ENCODE results near the gene KRT84. TPM values are rescaled to one million over a fixed set of nuclear protein-coding genes. Genes with fewer than 3 reads are reported as not detected.
"Not testable (repeated sequence)": the region's sequence is repeated elsewhere in the genome, so short reads cannot be mapped to it uniquely, and the experiment has no call there.

KRT84 gene
- total RNA-seq, 2 donors from 2014 or later, result not detected

- 80% methylated on average over 15 of the region's 16 CpGs for WGBS
- intact Hi-C loops (cut with DNase I), result no loop called here
- H3K27ac ChIP-seq, result no peak overlapping the region
Measured at GRCh38 chr12:52347551-52348510, 37.6 kb downstream of the KRT84 start.

GRCh38 chr12:52347016-52347415, 38.4 kb downstream of the KRT84 start:
- intact Hi-C loops (cut with DNase I), result no loop called here
- 78% methylated on average over 9 of the region's 9 CpGs for WGBS
- H3K9me3 ChIP-seq, result no peaks in the 10 kb centered on the region
- no peaks in the 10 kb centered on the region for H3K27me3 ChIP-seq (replicated peaks; ENCODE audit: insufficient read depth)
- TF ChIP-seq CTCF (IDR thresholded peaks at IDR 0.05), result no peak
- TF ChIP-seq POLR2A (IDR thresholded peaks at IDR 0.05), result no peak
- no peak for TF ChIP-seq POLR2AphosphoS5 (IDR thresholded peaks at IDR 0.05)
- peaks cover 6% of the 10 kb centered on the region for H3K4me1 ChIP-seq (replicated peaks)
- DNase-seq (ENCODE audit: low spot score), result no peak
- H3K4me3 ChIP-seq, result no peak overlapping the region
- H3K27ac ChIP-seq, result no peak overlapping the region
- H3K36me3 ChIP-seq, result no peaks in the 10 kb centered on the region

More at GRCh38 chr12:52347551-52348510, 37.6 kb downstream of the KRT84 start:
- DNase-seq (ENCODE audit: low spot score), result no peak
- Histone ChIP-seq H3K27me3 (replicated peaks; ENCODE audit: insufficient read depth) (no peaks in the 10 kb centered on the region), H3K36me3 (no peaks in the 10 kb centered on the region), H3K4me3 (no peak overlapping the region), H3K9me3 (no peaks in the 10 kb centered on the region), H3K4me1 (replicated peaks) (peaks cover 6% of the 10 kb centered on the region)
- TF ChIP-seq POLR2A (IDR thresholded peaks at IDR 0.05), result no peak
- TF ChIP-seq POLR2AphosphoS5 (IDR thresholded peaks at IDR 0.05), result no peak
- TF ChIP-seq CTCF (IDR thresholded peaks at IDR 0.05), result no peak

GRCh38 chr12:52346593-52346992, 38.9 kb downstream of the KRT84 start:
- Histone ChIP-seq H3K36me3 (no peaks in the 10 kb centered on the region), H3K27ac (peak overlapping the region in 1 of 2 donors; percentile 27), H3K4me3 (no peak overlapping the region), H3K4me1 (replicated peaks) (peaks cover 3% of the 10 kb centered on the region), H3K9me3 (no peaks in the 10 kb centered on the region), H3K27me3 (replicated peaks; ENCODE audit: insufficient read depth) (no peaks in the 10 kb centered on the region)
- peak; percentile 22 for DNase-seq (ENCODE audit: low spot score)
- peak; percentile 36 for TF ChIP-seq POLR2AphosphoS5 (IDR thresholded peaks at IDR 0.05)
- no peak for TF ChIP-seq POLR2A (IDR thresholded peaks at IDR 0.05)
- 50% methylated on average over 4 of the region's 4 CpGs for WGBS
- intact Hi-C loops (cut with DNase I), result no loop called here

GRCh38 chr12:52345041-52345440, 40.4 kb downstream of the KRT84 start:
- intact Hi-C loops (cut with DNase I); H3K27me3 ChIP-seq (replicated peaks; ENCODE audit: insufficient read depth): not testable (repeated sequence)

GRCh38 chr12:52344111-52344510, 41.3 kb downstream of the KRT84 start:
- Histone ChIP-seq H3K27me3 (replicated peaks; ENCODE audit: insufficient read depth) (no peaks in the 10 kb centered on the region), H3K36me3 (no peaks in the 10 kb centered on the region), H3K4me3 (no peak overlapping the region), H3K4me1 (replicated peaks) (peaks cover 2% of the 10 kb centered on the region), H3K9me3 (no peaks in the 10 kb centered on the region), H3K27ac (no peak overlapping the region)
- intact Hi-C loops (cut with DNase I), result no loop called here
- 87% methylated on average over 9 of the region's 12 CpGs for WGBS
- DNase-seq (ENCODE audit: low spot score), result no peak
- no peak for TF ChIP-seq POLR2A (IDR thresholded peaks at IDR 0.05)
- no peak for TF ChIP-seq POLR2AphosphoS5 (IDR thresholded peaks at IDR 0.05)
- TF ChIP-seq CTCF (IDR thresholded peaks at IDR 0.05), result no peak

More at GRCh38 chr12:52345041-52345440, 40.4 kb downstream of the KRT84 start:
- not testable (repeated sequence) for DNase-seq (ENCODE audit: low spot score); H3K9me3 ChIP-seq; H3K36me3 ChIP-seq; H3K4me1 ChIP-seq (replicated peaks); H3K4me3 ChIP-seq
- peak overlapping the region in 1 of 2 donors; percentile 24 for H3K27ac ChIP-seq
- 91% methylated on average over 8 of the region's 8 CpGs for WGBS
